NOMO-1 treated with dmso at 0.1 percent for 144 hours (cell line): Measurements from ENCODE around the gene NAB2.
"Not testable (repeated sequence)": the region's sequence is repeated elsewhere in the genome, so short reads cannot be mapped to it uniquely, and the experiment has no call there.

Source experiments
- DNase-seq: peaks from one replicate; lab custom pipeline; 2025; ENCODE audit not compliant: unreplicated experiment; lab: John Stamatoyannopoulos, UW

Gene NAB2

GRCh38 chr12:57088354-57089270 lies at the start of gene NAB2:
TSS of gene NAB2 (plus strand) at chr12:57089114. CDS start at chr12:57089272, 158 bp downstream.
- DNase-seq, result peak; percentile 93

GRCh38 chr12:57040211-57040610 lies 48.7 kb upstream of the NAB2 start:
- DNase-seq, result no peak

- DNase-seq, result no peak
These were observed 48.2 kb upstream of the NAB2 start for GRCh38 chr12:57040750-57041149.

GRCh38 chr12:57042695-57043094 lies 46.2 kb upstream of the NAB2 start:
- DNase-seq, result no peak

GRCh38 chr12:57044468-57044867 lies 44.4 kb upstream of the NAB2 start:
- no peak for DNase-seq

- no peak for DNase-seq
These were observed 44.0 kb upstream of the NAB2 start for GRCh38 chr12:57044889-57045288.

- no peak for DNase-seq
These were observed 42.7 kb upstream of the NAB2 start for GRCh38 chr12:57046086-57046791.

- DNase-seq, result peak; percentile 60
These were observed 41.7 kb upstream of the NAB2 start for GRCh38 chr12:57046947-57047890.

GRCh38 chr12:57047981-57048380 lies 40.9 kb upstream of the NAB2 start:
- no peak for DNase-seq

GRCh38 chr12:57048423-57049118 lies 40.3 kb upstream of the NAB2 start:
- DNase-seq, result no peak

- DNase-seq, result no peak
These were observed 39.8 kb upstream of the NAB2 start for GRCh38 chr12:57049119-57049446.

- DNase-seq, result no peak
These were observed 39.0 kb upstream of the NAB2 start, which contains the start of gene MYO1A for GRCh38 chr12:57049890-57050289. TSS of gene MYO1A (minus strand) at chr12:57050129. CDS start at chr12:57048323, 1,806 bp downstream.

- DNase-seq, result no peak
These were observed 37.9 kb upstream of the NAB2 start for GRCh38 chr12:57051011-57051410.

GRCh38 chr12:57053146-57053545 lies 35.8 kb upstream of the NAB2 start:
- not testable (repeated sequence) for DNase-seq

- not testable (repeated sequence) for DNase-seq
These were observed 35.0 kb upstream of the NAB2 start for GRCh38 chr12:57053901-57054300.

GRCh38 chr12:57055824-57056223 lies 33.1 kb upstream of the NAB2 start:
- peak; percentile 56 for DNase-seq

GRCh38 chr12:57057067-57057751 lies 31.7 kb upstream of the NAB2 start:
- DNase-seq, result no peak

GRCh38 chr12:57058454-57058853 lies 30.5 kb upstream of the NAB2 start:
- no peak for DNase-seq

- no peak for DNase-seq
These were observed 24.8 kb upstream of the NAB2 start for GRCh38 chr12:57063991-57064685.
